Hepatocyte (in vitro differentiated cells): ENCODE results near the gene TSHZ3. TPM values are rescaled to one million over a fixed set of nuclear protein-coding genes. Genes with fewer than 3 reads are reported as not detected.

Experiments used
- DNase-seq: peaks from one replicate; pipeline ENCODE4 v3.0.0-alpha.2; 2016; ENCODE audit warnings: low spot score
- H2AFZ ChIP-seq: fragments of 200-600 bp; sonication (generic); 2 replicates; pipeline ENCODE4 v1.6.0; 2016; ENCODE audit warnings: antibody characterized with exemption, mild to moderate bottlenecking
- H3K27ac ChIP-seq: fragments of 200-600 bp; sonication (generic); 2 replicates; pipeline ENCODE4 v1.5.1; 2016; ENCODE audit warnings: mild to moderate bottlenecking
- H3K27me3 ChIP-seq: fragments of 200-600 bp; sonication (generic); 2 replicates; pipeline ENCODE4 v1.6.1; 2016
- H3K36me3 ChIP-seq: fragments of 200-600 bp; sonication (generic); replicated peaks from 2 replicates; pipeline ENCODE4 v1.5.1; 2016; ENCODE audit warnings: low read depth; ENCODE audit not compliant: insufficient read depth
- H3K4me1 ChIP-seq: fragments of 200-600 bp; sonication (generic); 2 replicates; pipeline ENCODE4 v1.5.1; 2016; ENCODE audit warnings: mild to moderate bottlenecking, moderate library complexity; ENCODE audit not compliant: insufficient read depth
- H3K4me2 ChIP-seq: fragments of 200-600 bp; sonication (generic); 2 replicates; pipeline ENCODE4 v1.6.0; 2016
- H3K4me3 ChIP-seq: fragments of 200-600 bp; sonication (generic); 2 replicates; pipeline ENCODE4 v1.5.1; 2016; ENCODE audit warnings: mild to moderate bottlenecking
- H3K79me2 ChIP-seq: fragments of 200-600 bp; sonication (generic); 2 replicates; pipeline ENCODE4 v1.6.0; 2017; ENCODE audit warnings: mild to moderate bottlenecking
- H3K9me2 ChIP-seq: fragments of 200-600 bp; sonication (generic); replicated peaks from 2 replicates; pipeline ENCODE4 v1.6.0; 2017; ENCODE audit warnings: mild to moderate bottlenecking; ENCODE audit not compliant: insufficient read depth
- H3K9me3 ChIP-seq: fragments of 200-600 bp; sonication (generic); 2 replicates; pipeline ENCODE4 v1.5.1; 2016; ENCODE audit warnings: low read depth, mild to moderate bottlenecking
- H4K20me1 ChIP-seq: fragments of 200-600 bp; sonication (generic); 2 replicates; pipeline ENCODE4 v1.6.0; 2016; ENCODE audit warnings: mild to moderate bottlenecking; ENCODE audit not compliant: insufficient read depth, poor library complexity, severe bottlenecking
- EZH2 ChIP-seq: fragments of 200-600 bp; sonication (generic); IDR thresholded peaks from 2 replicates; pipeline ENCODE4 v1.6.1; 2016; ENCODE audit warnings: antibody characterized with exemption, mild to moderate bottlenecking, borderline replicate concordance
- EZH2phosphoT487 ChIP-seq: fragments of 200-600 bp; sonication (generic); IDR thresholded peaks from one replicate; pipeline ENCODE4 v1.6.1; 2018; ENCODE audit warnings: antibody characterized with exemption, mild to moderate bottlenecking, low read depth, moderate library complexity; ENCODE audit not compliant: unreplicated experiment, severe bottlenecking
- WGBS: methylation state at CpG from one replicate; pipeline ENCODE4 v1.1.6; 2016; ENCODE audit warnings: low lambda C conversion rate; ENCODE audit errors: missing lambda C conversion rate; 5-methylcytosine and 5-hydroxymethylcytosine counted together
- polyA plus RNA-seq: library from polyadenylated mRNA; unstranded; fragments of >200 nt; fragmentation: Nextera tagmentation; extraction: Ambion mirVana; gene quantifications from 2 replicates; pipeline ENCODE4 v1.2.1, GENCODE V29; 2016
- total RNA-seq: library from RNA; depleted of rRNA; stranded (reverse); fragments of >200 nt; gene quantifications from 2 replicates; pipeline ENCODE4 v1.2.3, GENCODE V29; 2014
- TF ChIP-seq, protein P1 (sequence below): fragments of 200-600 bp; sonication (generic); IDR thresholded peaks from 2 replicates; pipeline ENCODE4 v1.5.1; 2016; ENCODE audit warnings: antibody characterized with exemption, mild to moderate bottlenecking; ENCODE audit not compliant: poor library complexity

The TSHZ3 gene
- total and polyA plus RNA-seq, 2 experiments from 2014 or later = 4.9 to 5.3 TPM

DNA sequence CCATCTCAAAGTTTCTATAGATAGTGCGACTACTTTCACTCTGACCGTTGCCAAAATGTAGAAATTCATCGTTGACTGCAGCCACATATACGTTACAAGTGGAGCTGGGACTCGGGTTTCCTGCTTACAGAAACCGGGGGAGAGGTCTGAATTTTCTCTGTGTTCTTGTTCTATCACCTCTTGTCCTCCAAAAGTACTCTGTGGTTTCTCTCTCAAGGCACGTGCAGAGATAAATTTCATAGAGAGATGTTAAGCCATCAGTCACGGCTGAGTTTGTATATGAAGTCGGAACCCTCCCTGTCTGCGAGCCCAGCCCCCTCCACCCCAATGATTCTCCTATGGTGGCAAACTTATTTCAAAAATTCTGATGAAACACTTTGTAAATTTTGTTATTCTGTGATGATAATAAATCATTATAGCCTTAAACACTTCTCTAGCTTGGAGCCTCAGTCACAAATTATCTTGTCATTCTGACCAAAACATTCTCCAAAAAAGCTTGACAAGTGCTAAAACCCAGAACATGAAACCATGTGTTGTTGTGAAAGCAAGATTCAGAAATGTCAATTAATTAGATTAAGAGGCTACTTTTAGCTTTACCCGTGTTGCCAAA lies 87.5 kb downstream of the TSHZ3 start:
- Histone ChIP-seq H3K4me2 (peak overlapping the region; percentile 28), H3K9me3 (no peaks in the 10 kb centered on the region), H3K79me2 (no peaks in the 10 kb centered on the region), H3K4me3 (no peak overlapping the region), H3K9me2 (no peaks in the 10 kb centered on the region), H3K27me3 (no peaks in the 10 kb centered on the region), H4K20me1 (no peaks in the 10 kb centered on the region), H3K27ac (no peak overlapping the region), H2AFZ (no peak overlapping the region), H3K4me1 (peaks cover 12% of the 10 kb centered on the region), H3K36me3 (no peaks in the 10 kb centered on the region)
- DNase-seq = no peak
- TF ChIP-seq EZH2phosphoT487 (no peak), EZH2 (no peak)
- TF ChIP-seq, protein P1, sequence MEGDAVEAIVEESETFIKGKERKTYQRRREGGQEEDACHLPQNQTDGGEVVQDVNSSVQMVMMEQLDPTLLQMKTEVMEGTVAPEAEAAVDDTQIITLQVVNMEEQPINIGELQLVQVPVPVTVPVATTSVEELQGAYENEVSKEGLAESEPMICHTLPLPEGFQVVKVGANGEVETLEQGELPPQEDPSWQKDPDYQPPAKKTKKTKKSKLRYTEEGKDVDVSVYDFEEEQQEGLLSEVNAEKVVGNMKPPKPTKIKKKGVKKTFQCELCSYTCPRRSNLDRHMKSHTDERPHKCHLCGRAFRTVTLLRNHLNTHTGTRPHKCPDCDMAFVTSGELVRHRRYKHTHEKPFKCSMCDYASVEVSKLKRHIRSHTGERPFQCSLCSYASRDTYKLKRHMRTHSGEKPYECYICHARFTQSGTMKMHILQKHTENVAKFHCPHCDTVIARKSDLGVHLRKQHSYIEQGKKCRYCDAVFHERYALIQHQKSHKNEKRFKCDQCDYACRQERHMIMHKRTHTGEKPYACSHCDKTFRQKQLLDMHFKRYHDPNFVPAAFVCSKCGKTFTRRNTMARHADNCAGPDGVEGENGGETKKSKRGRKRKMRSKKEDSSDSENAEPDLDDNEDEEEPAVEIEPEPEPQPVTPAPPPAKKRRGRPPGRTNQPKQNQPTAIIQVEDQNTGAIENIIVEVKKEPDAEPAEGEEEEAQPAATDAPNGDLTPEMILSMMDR = no peak
- WGBS = 42% methylated on average over 11 of the region's 11 CpGs

- DNase-seq = no peak
- Histone ChIP-seq H3K27ac (no peak overlapping the region), H2AFZ (no peak overlapping the region), H3K9me3 (no peaks in the 10 kb centered on the region), H4K20me1 (no peaks in the 10 kb centered on the region), H3K36me3 (no peaks in the 10 kb centered on the region), H3K79me2 (no peaks in the 10 kb centered on the region), H3K27me3 (no peaks in the 10 kb centered on the region), H3K4me2 (peak overlapping the region; percentile 28), H3K4me3 (no peak overlapping the region), H3K9me2 (no peaks in the 10 kb centered on the region), H3K4me1 (peaks cover 12% of the 10 kb centered on the region)
- WGBS = 85% methylated on average over 3 of the region's 3 CpGs
- TF ChIP-seq, protein P1 = no peak
- TF ChIP-seq EZH2 (no peak), EZH2phosphoT487 (no peak)
Observed at GRCh38 chr19:31261019-31261602, 88.1 kb downstream of the TSHZ3 start.

- H3K79me2 ChIP-seq = no peaks in the 10 kb centered on the region
- H3K27ac ChIP-seq = no peak overlapping the region
- no peaks in the 10 kb centered on the region for H3K9me2 ChIP-seq
- no peak for DNase-seq
- no peak overlapping the region for H3K4me2 ChIP-seq
- H3K36me3 ChIP-seq = no peaks in the 10 kb centered on the region
- no peaks in the 10 kb centered on the region for H3K27me3 ChIP-seq
- H3K4me1 ChIP-seq = peaks cover 12% of the 10 kb centered on the region
- no peaks in the 10 kb centered on the region for H3K9me3 ChIP-seq
- H2AFZ ChIP-seq = no peak overlapping the region
- no peak overlapping the region for H3K4me3 ChIP-seq
- TF ChIP-seq, protein P1 = no peak
- TF ChIP-seq EZH2phosphoT487 = no peak
- TF ChIP-seq EZH2 = no peak
- 96% methylated on average over 7 of the region's 7 CpGs for WGBS
- no peaks in the 10 kb centered on the region for H4K20me1 ChIP-seq
Observed at GRCh38 chr19:31260171-31260933, 88.9 kb downstream of the TSHZ3 start.
